ENCODE results near the gene CCDC142.
"Not testable (repeated sequence)": the region's sequence is repeated elsewhere in the genome, so short reads cannot be mapped to it uniquely, and the experiment has no call there.

Gene CCDC142

GRCh38 chr2:74497777-74498499 is 15.1 kb upstream of the CCDC142 start:
- no peak for DNase-seq

- DNase-seq = no peak
Measured at GRCh38 chr2:74496997-74497776, 14.4 kb upstream of the CCDC142 start.

GRCh38 chr2:74495440-74495839 is 12.6 kb upstream of the CCDC142 start:
- no peak for DNase-seq

- DNase-seq = no peak
Measured at GRCh38 chr2:74493546-74493945, 10.7 kb upstream of the CCDC142 start.

- no peak for DNase-seq
Measured at GRCh38 chr2:74491648-74492544, 9.1 kb upstream of the CCDC142 start.

- no peak for DNase-seq
Measured at GRCh38 chr2:74489906-74490305, 7.1 kb upstream of the CCDC142 start.

- DNase-seq = no peak
Measured at GRCh38 chr2:74488643-74489481, 6.1 kb upstream of the CCDC142 start.

GRCh38 chr2:74486141-74486540 is 3.3 kb upstream of the CCDC142 start:
- no peak for DNase-seq

- DNase-seq = not testable (repeated sequence)
Measured at GRCh38 chr2:74483675-74484164, 922 bp upstream of the CCDC142 start.

- no peak for DNase-seq
Measured at GRCh38 chr2:74481961-74482800, 617 bp downstream of the CCDC142 start.

GRCh38 chr2:74481431-74481830 is 1.4 kb downstream of the CCDC142 start:
- DNase-seq = no peak

- no peak for DNase-seq
Measured at GRCh38 chr2:74474899-74475298, 7.9 kb downstream of the CCDC142 start.

GRCh38 chr2:74474481-74474880 is 8.3 kb downstream of the CCDC142 start:
- no peak for DNase-seq

- DNase-seq = no peak
Measured at GRCh38 chr2:74472945-74473258, 9.9 kb downstream of the CCDC142 start.

- DNase-seq = peak; percentile 91
Measured at GRCh38 chr2:74472086-74472944, 10.5 kb downstream of the CCDC142 start, which contains the start of gene MRPL53. Gene MRPL53, minus strand, starts transcription at chr2:74472680. Its CDS starts 20 bp downstream, at chr2:74472660.

- no peak for DNase-seq
Measured at GRCh38 chr2:74471332-74472065, 11.3 kb downstream of the CCDC142 start.

- not testable (repeated sequence) for DNase-seq
Measured at GRCh38 chr2:74470742-74471141, 12.1 kb downstream of the CCDC142 start.

- no peak for DNase-seq
Measured at GRCh38 chr2:74464406-74464805, 18.4 kb downstream of the CCDC142 start.

- DNase-seq = no peak
Measured at GRCh38 chr2:74462786-74463105, 20.1 kb downstream of the CCDC142 start.

All from GDM1 (cell line).